Progenitor cell of endocrine pancreas (in vitro differentiated cells): Measurements from ENCODE around the gene DUSP11. TPM values are rescaled to one million over a fixed set of nuclear protein-coding genes. Genes with fewer than 3 reads are reported as not detected.

ENCODE experiments used
- DNase-seq: peaks from one replicate; pipeline ENCODE4 v3.0.0; 2021; ENCODE audit warnings: low spot score; ENCODE audit not compliant: unreplicated experiment
- H3K27ac Mint-ChIP-seq: 2 replicates; pipeline ENCODE4 v1.8.0; 2021; ENCODE audit warnings: mild to moderate bottlenecking, moderate library complexity, mixed read lengths
- H3K27me3 Mint-ChIP-seq: 2 replicates; pipeline ENCODE4 v1.8.0; 2021; ENCODE audit warnings: mixed read lengths
- H3K36me3 Mint-ChIP-seq: 2 replicates; pipeline ENCODE4 v1.8.0; 2022; ENCODE audit warnings: mixed read lengths; ENCODE audit not compliant: insufficient read depth
- H3K4me1 Mint-ChIP-seq: 2 replicates; pipeline ENCODE4 v1.8.0; 2021; ENCODE audit warnings: low read depth, mixed read lengths
- H3K4me3 Mint-ChIP-seq: 2 replicates; pipeline ENCODE4 v1.8.0; 2021; ENCODE audit warnings: low read depth, mild to moderate bottlenecking, moderate library complexity, mixed read lengths
- H3K9me3 Mint-ChIP-seq: 2 replicates; pipeline ENCODE4 v1.8.0; 2021; ENCODE audit warnings: low read depth, mixed read lengths
- long read RNA-seq: library from polyadenylated mRNA; unstranded; transcript quantifications from one replicate; pipeline ENCODE4 v2.0.0, GENCODE V29; 2020
- total RNA-seq: library from RNA; stranded (reverse); gene quantifications from 2 replicates; pipeline ENCODE4 v1.2.1, GENCODE V29; 2021
- TF ChIP-seq, protein P1 (sequence below): fragments of 200-600 bp; sonication (generic); IDR thresholded peaks from one replicate; pipeline ENCODE4 v1.5.0; 2021; ENCODE audit warnings: antibody characterized with exemption, mild to moderate bottlenecking; ENCODE audit not compliant: unreplicated experiment

DUSP11 gene
- 22.2 and 25.0 TPM in 2 replicates for total RNA-seq
- long read RNA-seq, transcript DUSP11-201 (9 exons, 1,653 nt) = major isoform, 102 of 115 reads
- long read RNA-seq, partial matches to known transcripts = 2 of 115 reads
- long read RNA-seq, other reads (novel, unspliced or antisense) = 11 of 115 reads

DNA sequence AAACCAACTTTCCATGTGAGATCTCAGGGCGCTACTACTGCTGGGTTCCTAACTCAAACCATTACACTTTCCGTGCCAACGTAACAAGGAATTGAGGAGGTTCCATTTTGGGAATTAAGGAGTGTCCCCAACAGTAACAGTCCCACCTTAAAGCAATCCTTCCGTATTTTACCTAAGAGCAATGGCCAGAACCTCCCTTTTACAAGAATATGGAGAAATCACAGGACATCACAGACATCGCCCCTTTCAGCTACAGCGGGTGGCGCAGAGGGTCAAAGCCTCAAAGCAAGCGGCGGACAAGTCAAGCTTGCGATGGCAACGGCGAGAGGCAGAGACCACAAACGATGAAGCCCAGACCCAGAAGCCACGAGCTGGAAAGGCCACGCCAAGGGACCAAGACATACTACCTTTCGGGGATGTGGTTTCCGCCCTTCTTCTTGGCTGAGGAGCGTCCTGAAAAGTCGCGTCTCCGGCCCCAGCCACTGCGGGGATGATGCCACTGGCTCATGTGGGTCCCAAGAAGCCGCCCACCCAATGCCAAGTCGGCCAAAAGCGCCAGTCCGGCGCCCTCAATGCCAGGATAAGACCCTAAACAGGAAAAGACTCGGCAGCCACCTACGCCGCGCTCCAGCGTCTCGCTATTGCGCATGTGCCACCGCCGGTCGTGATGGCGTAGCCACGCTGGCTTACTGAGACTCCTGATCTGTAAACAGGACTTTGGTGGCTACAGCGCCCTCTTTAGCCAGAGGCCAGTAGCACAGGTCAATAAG lies at the start of gene DUSP11:
Gene DUSP11, minus strand, starts transcription at position 637 of the 770 bp plus-strand sequence. Its CDS starts 129 bp downstream, at position 508.
- no peaks in the 10 kb centered on the region for H3K9me3 Mint-ChIP-seq
- H3K36me3 Mint-ChIP-seq = peaks cover 8% of the 10 kb centered on the region
- peak within 1 kb of the TSS; percentile 98 for H3K4me3 Mint-ChIP-seq
- no peaks in the 10 kb centered on the region for H3K27me3 Mint-ChIP-seq
- DNase-seq = peak; percentile 94
- H3K4me1 Mint-ChIP-seq = peaks cover 4% of the 10 kb centered on the region
- TF ChIP-seq, protein P1, sequence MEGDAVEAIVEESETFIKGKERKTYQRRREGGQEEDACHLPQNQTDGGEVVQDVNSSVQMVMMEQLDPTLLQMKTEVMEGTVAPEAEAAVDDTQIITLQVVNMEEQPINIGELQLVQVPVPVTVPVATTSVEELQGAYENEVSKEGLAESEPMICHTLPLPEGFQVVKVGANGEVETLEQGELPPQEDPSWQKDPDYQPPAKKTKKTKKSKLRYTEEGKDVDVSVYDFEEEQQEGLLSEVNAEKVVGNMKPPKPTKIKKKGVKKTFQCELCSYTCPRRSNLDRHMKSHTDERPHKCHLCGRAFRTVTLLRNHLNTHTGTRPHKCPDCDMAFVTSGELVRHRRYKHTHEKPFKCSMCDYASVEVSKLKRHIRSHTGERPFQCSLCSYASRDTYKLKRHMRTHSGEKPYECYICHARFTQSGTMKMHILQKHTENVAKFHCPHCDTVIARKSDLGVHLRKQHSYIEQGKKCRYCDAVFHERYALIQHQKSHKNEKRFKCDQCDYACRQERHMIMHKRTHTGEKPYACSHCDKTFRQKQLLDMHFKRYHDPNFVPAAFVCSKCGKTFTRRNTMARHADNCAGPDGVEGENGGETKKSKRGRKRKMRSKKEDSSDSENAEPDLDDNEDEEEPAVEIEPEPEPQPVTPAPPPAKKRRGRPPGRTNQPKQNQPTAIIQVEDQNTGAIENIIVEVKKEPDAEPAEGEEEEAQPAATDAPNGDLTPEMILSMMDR = peak; percentile 94
- H3K27ac Mint-ChIP-seq = peak within 1 kb of the TSS; percentile 97

DNA sequence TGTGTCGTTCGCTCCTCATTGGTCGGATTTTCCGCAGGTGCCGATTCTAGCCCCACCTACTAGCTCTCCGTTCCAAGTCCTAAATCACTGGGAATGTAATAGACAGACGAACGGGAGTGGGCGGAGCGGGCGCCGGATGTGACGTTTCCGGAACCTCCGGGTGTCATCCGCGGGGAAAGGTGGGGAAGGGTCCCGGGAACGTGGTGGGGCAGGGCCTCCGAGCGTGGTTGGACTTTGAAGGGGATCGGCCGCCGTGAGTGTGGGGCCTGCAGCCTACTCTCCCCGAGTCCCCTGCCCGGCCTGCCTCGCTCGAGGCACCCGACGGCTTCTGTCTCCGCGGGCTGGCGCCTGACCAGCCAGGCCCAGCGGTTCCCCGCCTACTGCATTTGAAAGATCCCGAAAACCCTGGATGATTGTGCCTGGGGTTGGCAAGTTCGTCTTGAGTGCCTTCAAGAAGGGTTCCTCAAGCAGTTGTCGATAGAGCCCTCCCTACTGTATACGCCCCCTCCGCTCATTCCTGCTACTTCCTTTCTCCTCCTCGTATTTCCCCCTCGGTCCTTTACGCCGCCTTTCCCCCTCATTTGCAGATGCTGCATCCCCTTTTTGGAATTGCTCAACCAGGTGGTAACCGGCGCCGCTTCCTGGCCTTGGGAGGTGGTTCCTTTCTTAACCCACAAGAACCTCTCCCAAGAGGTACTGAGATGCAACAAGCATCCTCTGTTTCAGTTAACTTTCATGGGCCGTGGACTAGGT lies 49.1 kb upstream of the DUSP11 start, which contains the start of gene STAMBP:
Gene STAMBP, plus strand, starts transcription at position 144 of the 753 bp plus-strand sequence. CDS start 1,896 bp downstream, outside the sequence.
- H3K36me3 Mint-ChIP-seq = peaks cover 13% of the 10 kb centered on the region
- peak; percentile 82 for DNase-seq
- peak within 1 kb of the TSS; percentile 98 for H3K27ac Mint-ChIP-seq
- peak within 1 kb of the TSS; percentile 97 for H3K4me3 Mint-ChIP-seq
- H3K9me3 Mint-ChIP-seq = peaks cover 7% of the 10 kb centered on the region
- peaks cover 14% of the 10 kb centered on the region for H3K4me1 Mint-ChIP-seq
- TF ChIP-seq, protein P1 = no peak
- peaks cover 21% of the 10 kb centered on the region for H3K27me3 Mint-ChIP-seq

DNA sequence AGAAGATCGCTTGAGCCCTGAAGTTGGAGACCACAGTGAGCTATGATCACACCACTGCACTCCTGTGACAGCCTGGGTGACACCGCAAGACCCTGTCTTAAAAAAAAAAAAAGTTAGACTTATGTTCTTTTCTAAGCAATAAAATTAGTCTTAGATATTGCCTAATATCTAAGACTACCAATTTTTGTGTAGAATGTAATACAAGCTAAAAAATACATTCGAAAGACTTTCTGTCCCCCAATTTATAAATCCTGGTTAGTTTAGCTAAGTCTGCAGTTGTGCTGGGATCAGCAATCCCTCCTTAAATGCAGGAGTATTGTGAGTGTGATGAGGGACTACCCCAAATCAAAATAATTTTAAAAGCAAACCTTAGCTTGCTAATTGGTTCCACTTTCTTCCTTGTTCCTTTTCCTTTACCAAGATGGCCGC lies 48.5 kb upstream of the DUSP11 start:
- peaks cover 21% of the 10 kb centered on the region for H3K27me3 Mint-ChIP-seq
- TF ChIP-seq, protein P1 = no peak
- DNase-seq = no peak
- peak overlapping the region; percentile 97 for H3K4me3 Mint-ChIP-seq
- peak overlapping the region; percentile 98 for H3K27ac Mint-ChIP-seq
- H3K4me1 Mint-ChIP-seq = peaks cover 14% of the 10 kb centered on the region
- peaks cover 7% of the 10 kb centered on the region for H3K9me3 Mint-ChIP-seq
- H3K36me3 Mint-ChIP-seq = peaks cover 12% of the 10 kb centered on the region

DNA sequence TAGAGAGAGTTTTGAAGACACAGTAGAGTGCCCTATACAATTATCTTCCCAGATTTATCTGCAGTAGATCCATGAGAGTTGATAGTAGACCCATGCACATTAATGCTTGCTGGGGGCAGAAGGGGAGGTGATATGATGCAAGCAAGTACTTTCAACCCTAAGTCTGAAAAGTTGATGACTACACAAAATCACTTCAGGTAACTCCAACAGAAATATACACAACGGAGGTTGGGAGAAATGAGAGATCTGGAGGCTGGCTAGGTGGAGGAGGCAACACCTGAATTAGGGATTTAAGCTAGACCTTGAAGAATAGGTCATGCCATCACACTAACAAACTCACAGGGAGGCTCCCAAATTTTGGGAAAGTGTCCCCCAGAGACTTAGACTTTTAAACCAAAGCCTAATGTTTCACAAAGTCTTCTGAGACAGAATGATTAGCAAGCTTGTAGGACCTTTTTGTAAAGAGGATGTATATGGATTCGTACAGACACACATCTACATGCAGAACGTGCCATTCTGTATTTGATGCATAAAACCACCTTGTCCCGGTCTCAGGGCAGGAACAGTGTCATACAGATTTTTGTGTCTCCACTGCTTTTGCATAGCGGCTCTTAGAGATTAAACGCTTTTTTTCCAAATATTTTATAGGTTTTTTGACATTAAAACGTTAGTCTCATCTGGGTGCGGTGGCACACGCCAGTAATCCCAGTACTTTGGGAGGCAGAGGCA lies 47.9 kb upstream of the DUSP11 start:
- Mint-ChIP-seq H3K9me3 (peaks cover 7% of the 10 kb centered on the region), H3K27me3 (peaks cover 25% of the 10 kb centered on the region), H3K4me3 (peak overlapping the region; percentile 97), H3K27ac (no peak overlapping the region), H3K4me1 (peaks cover 14% of the 10 kb centered on the region), H3K36me3 (peaks cover 10% of the 10 kb centered on the region)
- DNase-seq = no peak
- TF ChIP-seq, protein P1 = no peak
